Uterus (tissue), 4 donors: ENCODE data around the gene TLX3. TPM values are rescaled to one million over a fixed set of nuclear protein-coding genes. Genes with fewer than 3 reads are reported as not detected.
"Not testable (repeated sequence)": the region's sequence is repeated elsewhere in the genome, so short reads cannot be mapped to it uniquely, and the experiment has no call there.

ENCODE experiments used
- DNase-seq, 2 donors: peaks; one replicate each; pipeline ENCODE4 v3.0.0-alpha.2; 2019 to 2020
- H3K27ac ChIP-seq, 2 donors: fragments of 200-600 bp; sonication (generic); 1 replicate in 1 of 2; 2 replicates in 1 of 2; pipeline ENCODE4 v1.5.1; 2016 to 2018
- H3K27me3 ChIP-seq, 2 donors: fragments of 200-600 bp; sonication (generic); one replicate each; pipeline ENCODE4 v1.5.1; 2018 to 2019; ENCODE audit warnings: control low read depth in 1 of 2
- H3K36me3 ChIP-seq, 2 donors: fragments of 200-600 bp; sonication (generic); one replicate each; pipeline ENCODE4 v1.5.1; 2019; ENCODE audit warnings: control low read depth in 1 of 2
- H3K4me1 ChIP-seq, 2 donors: fragments of 200-600 bp; sonication (generic); one replicate each; pipeline ENCODE4 v1.5.1; 2018 to 2019; ENCODE audit warnings: control low read depth in 1 of 2
- H3K4me3 ChIP-seq, 2 donors: fragments of 200-600 bp; sonication (generic); 1 replicate in 1 of 2; 2 replicates in 1 of 2; pipeline ENCODE4 v1.5.1; 2018 to 2019; ENCODE audit warnings: mild to moderate bottlenecking in 1 of 2
- H3K9me3 ChIP-seq, 2 donors: fragments of 200-600 bp; sonication (generic); one replicate each; pipeline ENCODE4 v1.5.1; 2019; ENCODE audit warnings: control low read depth in 1 of 2
- CTCF ChIP-seq, 4 experiments: fragments of 200-600 bp in 2 of 4; fragments of 450-650 bp in 2 of 4; sonication (generic) in 2 of 4; IDR thresholded peaks; one replicate each; pipeline ENCODE4 v1.5.1; 2016 to 2019; ENCODE audit warnings: antibody characterized with exemption in 4 of 4, mild to moderate bottlenecking in 2 of 4, moderate library complexity in 1 of 4
- POLR2A ChIP-seq, 2 donors: fragments of 450-650 bp; IDR thresholded peaks; one replicate each; pipeline ENCODE4 v1.6.1; 2016; ENCODE audit warnings: antibody characterized with exemption in 2 of 2, mild to moderate bottlenecking in 1 of 2, moderate library complexity in 1 of 2
- intact Hi-C: fragments of 100-400 bp; cut with DNase I; formaldehyde crosslinking; loops from one replicate; pipeline ENCODE4 v1.15.1; 2023; ENCODE audit warnings: low total_unique reads
- total RNA-seq, 4 donors: library from RNA; depleted of rRNA in 3 of 4; stranded (reverse); fragments of >200 nt in 3 of 4; gene quantifications; one replicate each; pipeline versions ENCODE4 v1.1.0 to v1.2.4, GENCODE V29; 2014 to 2023
- donor health status: DM: yes; HTN: yes; CAD: no.

Gene TLX3
- total RNA-seq, 4 donors from 2014 or later: not detected

- intact Hi-C loops: no loop called here
- no peaks in the 10 kb centered on the region for H3K4me1 ChIP-seq
- no peaks in the 10 kb centered on the region for H3K9me3 ChIP-seq
- no peaks in the 10 kb centered on the region for H3K27me3 ChIP-seq
- no peak for DNase-seq
- TF ChIP-seq POLR2A (IDR thresholded peaks at IDR 0.05): no peak
- TF ChIP-seq CTCF (IDR thresholded peaks at IDR 0.05): no peak
- H3K4me3 ChIP-seq: no peak overlapping the region
- no peak overlapping the region for H3K27ac ChIP-seq
- H3K36me3 ChIP-seq: no peaks in the 10 kb centered on the region
Observed at GRCh38 chr5:171291371-171291770, 17.7 kb upstream of the TLX3 start.

DNA sequence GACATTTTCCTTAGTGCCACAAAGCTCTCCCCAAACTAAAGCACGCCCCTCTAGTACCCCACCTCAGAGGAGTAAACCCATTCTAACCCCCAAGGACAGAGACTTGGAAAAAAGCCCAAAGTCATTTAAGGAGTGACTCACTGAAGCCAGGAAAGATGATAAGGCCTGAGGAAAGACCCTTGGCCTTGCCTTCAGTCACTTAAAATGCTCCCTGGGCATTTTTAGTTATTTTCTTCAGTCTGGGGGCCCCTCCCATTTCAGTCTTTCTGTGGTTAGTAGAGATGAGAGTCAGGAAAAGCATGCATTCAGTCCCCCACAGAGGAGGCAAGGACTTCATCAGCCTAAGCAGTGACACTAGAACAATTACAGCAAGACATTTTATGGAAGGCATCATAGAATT is 13.7 kb upstream of the TLX3 start:
- no peak for TF ChIP-seq CTCF (IDR thresholded peaks at IDR 0.05)
- no peak for TF ChIP-seq POLR2A (IDR thresholded peaks at IDR 0.05)
- no peak overlapping the region for H3K4me3 ChIP-seq
- no peaks in the 10 kb centered on the region for H3K4me1 ChIP-seq
- H3K36me3 ChIP-seq: no peaks in the 10 kb centered on the region
- H3K27ac ChIP-seq: no peak overlapping the region
- no peaks in the 10 kb centered on the region for H3K9me3 ChIP-seq
- no peak for DNase-seq
- no peaks in the 10 kb centered on the region for H3K27me3 ChIP-seq
- intact Hi-C loops: no loop called here

GRCh38 chr5:171295801-171296200 is 13.2 kb upstream of the TLX3 start:
- intact Hi-C loops: no loop called here
- Histone ChIP-seq H3K36me3 (no peaks in the 10 kb centered on the region), H3K27ac (no peak overlapping the region), H3K9me3 (no peaks in the 10 kb centered on the region), H3K4me3 (no peak overlapping the region), H3K4me1 (no peaks in the 10 kb centered on the region), H3K27me3 (no peaks in the 10 kb centered on the region)
- no peak for DNase-seq
- TF ChIP-seq CTCF (IDR thresholded peaks at IDR 0.05) (no peak), POLR2A (IDR thresholded peaks at IDR 0.05) (no peak)

- intact Hi-C loops, H3K9me3 ChIP-seq: not testable (repeated sequence)
Observed at GRCh38 chr5:171297941-171298340, 11.1 kb upstream of the TLX3 start.

DNA sequence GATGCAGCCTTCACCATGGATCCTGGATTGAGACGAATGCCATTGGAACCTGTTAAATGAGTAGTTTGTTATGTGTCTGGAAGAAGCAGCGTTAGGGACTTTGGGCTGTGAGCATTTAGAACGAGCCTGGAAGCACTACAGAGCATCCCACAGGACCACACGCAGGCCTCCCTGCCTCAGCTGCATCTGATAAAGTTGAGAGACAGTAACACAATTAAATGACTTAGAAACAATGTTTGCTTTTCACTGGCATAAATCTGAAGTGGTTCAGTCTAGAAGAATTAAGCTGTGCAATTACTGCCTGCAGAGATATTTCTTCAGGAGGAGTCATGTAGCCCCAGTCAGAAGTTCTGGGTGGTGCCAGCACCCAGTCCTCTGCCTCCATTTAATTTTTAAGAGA is 9.8 kb upstream of the TLX3 start:
- H3K4me3 ChIP-seq: no peak overlapping the region
- TF ChIP-seq CTCF (IDR thresholded peaks at IDR 0.05): no peak
- TF ChIP-seq POLR2A (IDR thresholded peaks at IDR 0.05): no peak
- H3K9me3 ChIP-seq: no peaks in the 10 kb centered on the region
- H3K27me3 ChIP-seq: no peaks in the 10 kb centered on the region
- intact Hi-C loops: no loop called here
- H3K4me1 ChIP-seq: no peaks in the 10 kb centered on the region
- H3K27ac ChIP-seq: no peak overlapping the region
- no peak for DNase-seq
- no peaks in the 10 kb centered on the region for H3K36me3 ChIP-seq

More at GRCh38 chr5:171297941-171298340, 11.1 kb upstream of the TLX3 start:
- not testable (repeated sequence) for DNase-seq, H3K36me3 ChIP-seq, H3K4me3 ChIP-seq, H3K27me3 ChIP-seq, H3K27ac ChIP-seq, H3K4me1 ChIP-seq

DNA sequence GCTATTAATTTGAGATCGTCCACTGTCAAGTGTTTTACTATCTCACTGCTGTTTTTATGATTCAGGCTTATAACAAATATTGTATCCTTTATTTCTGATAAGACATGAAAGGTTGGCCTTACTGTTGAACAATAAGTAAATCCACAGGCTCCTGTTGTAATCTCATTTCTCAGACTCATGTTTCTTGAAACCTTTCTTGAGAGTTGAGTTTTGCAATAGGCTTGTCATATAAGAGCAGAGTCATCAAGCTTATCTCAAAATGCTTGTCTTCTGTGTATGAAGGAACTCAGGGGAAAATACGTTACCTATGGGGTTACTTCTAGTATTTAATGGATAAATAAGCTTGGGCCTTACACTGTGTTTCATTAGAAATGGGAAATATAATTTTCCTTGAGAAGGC is 9.2 kb upstream of the TLX3 start:
- intact Hi-C loops: no loop called here
- Histone ChIP-seq H3K36me3 (no peaks in the 10 kb centered on the region), H3K9me3 (no peaks in the 10 kb centered on the region), H3K4me1 (no peaks in the 10 kb centered on the region), H3K27me3 (peaks cover 0 to under 1% of the 10 kb centered on the region in 2 donors), H3K4me3 (no peak overlapping the region), H3K27ac (no peak overlapping the region)
- no peak for DNase-seq
- no peak for TF ChIP-seq POLR2A (IDR thresholded peaks at IDR 0.05)
- no peak for TF ChIP-seq CTCF (IDR thresholded peaks at IDR 0.05)
